IPS DF 6.9 (cell line): ENCODE results near the gene ZMYM4.
A peak's percentile ranks its signal among the peaks of the same experiment; 100 is the strongest.
"Not testable (repeated sequence)": the region's sequence is repeated elsewhere in the genome, so short reads cannot be mapped to it uniquely, and the experiment has no call there.

Experiments
- DNase-seq: peaks from one replicate; pipeline ENCODE4 v3.0.0-alpha.2; 2013; ENCODE audit warnings: low read depth, low spot score
- H3K27ac ChIP-seq: one replicate; pipeline ENCODE4 v1.5.1; 2013; ENCODE audit warnings: low read length, control low read depth
- H3K27me3 ChIP-seq: 2 replicates; pipeline ENCODE4 v1.6.1; 2013; ENCODE audit warnings: mild to moderate bottlenecking, low read length; ENCODE audit not compliant: control insufficient read depth, insufficient read depth
- H3K36me3 ChIP-seq: 2 replicates; pipeline ENCODE4 v1.6.1; 2013; ENCODE audit warnings: low read length; ENCODE audit not compliant: control insufficient read depth, insufficient read depth
- H3K4me1 ChIP-seq: 2 replicates; pipeline ENCODE4 v1.6.1; 2013; ENCODE audit warnings: low read length; ENCODE audit not compliant: control insufficient read depth, insufficient read depth
- H3K4me3 ChIP-seq: 2 replicates; pipeline ENCODE4 v1.5.1; 2013; ENCODE audit warnings: mild to moderate bottlenecking, low read length
- H3K9me3 ChIP-seq: 2 replicates; pipeline ENCODE4 v1.6.1; 2013; ENCODE audit warnings: low read length, inconsistent platforms; ENCODE audit not compliant: control insufficient read depth, insufficient read depth
- WGBS: extraction: QIAGEN DNeasy Blood & Tissue Kit; methylation state at CpG from one replicate; pipeline ENCODE4 v1.1.7; 2013; ENCODE audit warnings: mixed read lengths, missing lambda C conversion rate; ENCODE audit not compliant: insufficient read length, insufficient coverage; 5-methylcytosine and 5-hydroxymethylcytosine counted together

The ZMYM4 gene

GRCh38 chr1:35268282-35269200 is at the start of gene ZMYM4:
ZMYM4 (plus strand) TSS chr1:35268709; CDS start chr1:35269047, 338 bp downstream.
- H3K27ac ChIP-seq = no peak within 1 kb of the TSS
- peak; percentile 89 for DNase-seq
- no CpG with 5 or more reads among the region's 65 CpGs for WGBS

GRCh38 chr1:35220976-35221375 is 47.5 kb upstream of the ZMYM4 start:
- no peak for DNase-seq
- no peaks in the 10 kb centered on the region for H3K27me3 ChIP-seq
- no CpG with 5 or more reads among the region's 2 CpGs for WGBS
- peaks cover 2% of the 10 kb centered on the region; the same call in 1 of the 2 replicates for H3K4me1 ChIP-seq
- no peaks in the 10 kb centered on the region for H3K36me3 ChIP-seq
- no peak overlapping the region for H3K4me3 ChIP-seq
- no peak overlapping the region for H3K27ac ChIP-seq
- no peaks in the 10 kb centered on the region for H3K9me3 ChIP-seq

More at GRCh38 chr1:35268282-35269200, at the start of gene ZMYM4:
- Histone ChIP-seq H3K9me3 (no peaks in the 10 kb centered on the region), H3K27me3 (no peaks in the 10 kb centered on the region), H3K4me3 (peak within 1 kb of the TSS; percentile 59), H3K36me3 (no peaks in the 10 kb centered on the region), H3K4me1 (no peaks in the 10 kb centered on the region)

DNA sequence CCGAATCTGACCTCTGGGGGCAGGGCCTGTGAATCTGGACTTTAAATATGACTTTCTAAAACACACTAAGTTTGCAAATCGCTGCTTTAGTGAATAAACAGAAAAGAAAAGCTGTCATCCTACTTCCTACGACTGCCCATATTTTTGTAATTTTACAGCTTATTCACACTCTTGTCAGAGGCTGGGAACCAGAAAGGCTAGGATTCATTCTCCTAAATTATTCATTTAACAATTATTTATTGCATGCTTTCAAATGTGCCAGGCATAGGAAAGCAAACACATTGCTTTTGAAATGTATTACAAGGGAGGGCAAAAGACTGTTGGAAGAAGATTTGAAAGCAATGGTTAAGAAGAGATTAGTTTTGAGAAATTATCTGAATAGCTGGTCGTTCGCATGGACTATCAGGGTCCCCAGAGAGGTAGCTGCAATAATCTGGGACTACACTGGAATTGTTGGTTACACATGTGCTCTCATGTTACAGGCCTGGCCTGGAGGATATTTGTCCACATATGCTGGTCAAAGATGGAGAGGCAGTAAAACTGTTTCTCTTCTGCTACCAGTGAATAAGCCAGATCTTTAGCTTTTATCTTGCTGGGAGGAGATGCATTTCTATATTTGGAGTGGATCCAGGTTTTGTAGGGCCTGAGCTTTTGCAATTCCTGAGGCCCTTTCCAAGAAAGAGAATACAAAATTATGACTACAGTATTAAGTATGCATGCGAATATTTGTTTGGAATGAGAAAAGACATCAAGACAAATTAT is 46.0 kb upstream of the ZMYM4 start:
- no CpG with 5 or more reads among the region's 6 CpGs for WGBS
- no peak for DNase-seq
- no peak overlapping the region for H3K27ac ChIP-seq
- no peaks in the 10 kb centered on the region for H3K27me3 ChIP-seq
- H3K4me1 ChIP-seq = peaks cover 2% of the 10 kb centered on the region; the same call in 1 of the 2 replicates
- no peak overlapping the region for H3K4me3 ChIP-seq
- H3K9me3 ChIP-seq = no peaks in the 10 kb centered on the region
- H3K36me3 ChIP-seq = no peaks in the 10 kb centered on the region

- peaks cover 2% of the 10 kb centered on the region; the same call in 1 of the 2 replicates for H3K4me1 ChIP-seq
- H3K4me3 ChIP-seq = no peak overlapping the region
- no peaks in the 10 kb centered on the region for H3K36me3 ChIP-seq
- no peak for DNase-seq
- WGBS = no CpG with 5 or more reads among the region's 4 CpGs
- H3K9me3 ChIP-seq = no peaks in the 10 kb centered on the region
- no peak overlapping the region for H3K27ac ChIP-seq
- no peaks in the 10 kb centered on the region for H3K27me3 ChIP-seq
Observed at GRCh38 chr1:35223084-35223630, 45.4 kb upstream of the ZMYM4 start.

DNA sequence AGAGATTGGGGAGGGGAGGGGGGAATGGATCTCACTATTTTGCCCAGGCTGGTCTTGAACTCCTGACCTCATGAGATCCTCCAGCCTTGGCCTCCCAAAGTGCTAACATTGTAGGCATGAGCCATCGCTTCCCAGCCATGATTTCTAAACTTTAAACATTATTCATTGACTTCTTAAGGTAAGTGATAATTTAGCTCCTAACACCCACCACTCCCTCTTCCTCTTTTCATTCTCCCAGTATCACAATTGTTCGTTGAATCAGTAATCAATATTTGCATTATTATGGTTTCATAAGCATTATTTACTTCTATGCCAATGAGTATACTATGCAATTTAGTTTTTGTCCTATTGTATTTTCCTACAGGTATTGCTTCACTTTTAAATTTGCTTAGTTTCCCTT is 42.0 kb upstream of the ZMYM4 start:
- no peaks in the 10 kb centered on the region for H3K4me1 ChIP-seq
- no peaks in the 10 kb centered on the region for H3K9me3 ChIP-seq
- H3K4me3 ChIP-seq = no peak overlapping the region
- no peak overlapping the region for H3K27ac ChIP-seq
- WGBS = no CpG with 5 or more reads among the region's 2 CpGs
- H3K27me3 ChIP-seq = no peaks in the 10 kb centered on the region
- no peaks in the 10 kb centered on the region for H3K36me3 ChIP-seq
- DNase-seq = no peak

- Histone ChIP-seq H3K4me3 (no peak overlapping the region), H3K4me1 (no peaks in the 10 kb centered on the region), H3K27me3 (no peaks in the 10 kb centered on the region), H3K27ac (no peak overlapping the region), H3K36me3 (no peaks in the 10 kb centered on the region), H3K9me3 (no peaks in the 10 kb centered on the region)
- no peak for DNase-seq
- WGBS = no CpG with 5 or more reads among the region's 1 CpG
Observed at GRCh38 chr1:35229587-35230360, 38.7 kb upstream of the ZMYM4 start.

- no peaks in the 10 kb centered on the region for H3K4me1 ChIP-seq
- DNase-seq = no peak
- WGBS = no CpG with 5 or more reads among the region's 1 CpG
- no peaks in the 10 kb centered on the region for H3K36me3 ChIP-seq
- H3K27ac ChIP-seq = no peak overlapping the region
- H3K9me3 ChIP-seq = no peaks in the 10 kb centered on the region
- no peak overlapping the region for H3K4me3 ChIP-seq
- no peaks in the 10 kb centered on the region for H3K27me3 ChIP-seq
Observed at GRCh38 chr1:35231287-35231686, 37.2 kb upstream of the ZMYM4 start.

GRCh38 chr1:35236772-35237171 is 31.7 kb upstream of the ZMYM4 start:
- not testable (repeated sequence) for H3K27ac ChIP-seq, DNase-seq, H3K4me1 ChIP-seq, H3K4me3 ChIP-seq, H3K27me3 ChIP-seq, H3K36me3 ChIP-seq, H3K9me3 ChIP-seq
- WGBS = no CpG with 5 or more reads among the region's 2 CpGs

DNA sequence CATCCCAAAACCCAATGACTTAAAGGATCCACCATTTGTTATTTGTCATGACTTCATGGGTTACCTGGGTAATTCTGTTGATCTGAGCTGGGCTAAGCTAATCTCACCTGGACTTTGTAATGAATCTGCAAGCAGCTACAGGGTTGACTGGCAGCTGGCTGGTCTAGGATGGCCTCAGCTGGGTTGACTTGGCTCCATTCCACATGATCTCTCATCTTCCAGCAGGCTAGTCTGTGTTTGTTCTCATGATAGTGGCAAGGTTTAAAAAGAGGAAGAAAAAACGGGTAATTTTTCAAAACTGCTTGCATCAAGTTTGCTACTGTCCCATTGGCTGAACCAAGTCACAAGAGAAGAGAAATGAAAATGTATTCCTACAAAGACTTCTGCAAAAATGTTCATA is 24.8 kb upstream of the ZMYM4 start:
- no peaks in the 10 kb centered on the region for H3K36me3 ChIP-seq
- no CpG with 5 or more reads among the region's 1 CpG for WGBS
- DNase-seq = no peak

GRCh38 chr1:35247256-35247655 is 21.3 kb upstream of the ZMYM4 start:
- Histone ChIP-seq H3K9me3 (no peaks in the 10 kb centered on the region), H3K27ac (no peak overlapping the region), H3K4me3 (no peak overlapping the region), H3K4me1 (no peaks in the 10 kb centered on the region), H3K36me3 (no peaks in the 10 kb centered on the region), H3K27me3 (no peaks in the 10 kb centered on the region)
- no peak for DNase-seq
- no CpG with 5 or more reads among the region's 5 CpGs for WGBS

More for the DNA sequence above, 24.8 kb upstream of the ZMYM4 start:
- no peak overlapping the region for H3K4me3 ChIP-seq
- H3K9me3 ChIP-seq = no peaks in the 10 kb centered on the region
- no peaks in the 10 kb centered on the region for H3K4me1 ChIP-seq
- no peak overlapping the region for H3K27ac ChIP-seq
- H3K27me3 ChIP-seq = no peaks in the 10 kb centered on the region
